Gastrocnemius medialis (tissue), 4 donors: ENCODE results near the gene DCC.

ENCODE experiments used
- CTCF ChIP-seq, 5 experiments: fragments of 450-650 bp in 3 of 5; fragments of 200-600 bp in 2 of 5; sonication (generic) in 2 of 5; IDR thresholded peaks in 4 of 5; conservative IDR thresholded peaks in 1 of 5; 1 replicate in 4 of 5; 2 replicates in 1 of 5; pipeline ENCODE4 v1.5.1; 2016 to 2019; ENCODE audit warnings: antibody characterized with exemption in 5 of 5, mild to moderate bottlenecking in 3 of 5, moderate library complexity in 3 of 5
- POLR2A ChIP-seq, 2 donors: fragments of 450-650 bp; IDR thresholded peaks; one replicate each; pipeline ENCODE4 v1.6.1; 2017; ENCODE audit warnings: antibody characterized with exemption in 2 of 2, mild to moderate bottlenecking in 2 of 2, moderate library complexity in 2 of 2

- TF ChIP-seq POLR2A (IDR thresholded peaks at IDR 0.05), result no peak
- TF ChIP-seq CTCF (IDR thresholded peaks at IDR 0.05 in 4 of 5, conservative IDR thresholded peaks at IDR 0.05 in 1 of 5), result no peak
Observed at GRCh38 chr18:52824126-52824525, 484.1 kb downstream of the DCC start.
